ENCODE measurements around the gene CAMK1D.

DNA sequence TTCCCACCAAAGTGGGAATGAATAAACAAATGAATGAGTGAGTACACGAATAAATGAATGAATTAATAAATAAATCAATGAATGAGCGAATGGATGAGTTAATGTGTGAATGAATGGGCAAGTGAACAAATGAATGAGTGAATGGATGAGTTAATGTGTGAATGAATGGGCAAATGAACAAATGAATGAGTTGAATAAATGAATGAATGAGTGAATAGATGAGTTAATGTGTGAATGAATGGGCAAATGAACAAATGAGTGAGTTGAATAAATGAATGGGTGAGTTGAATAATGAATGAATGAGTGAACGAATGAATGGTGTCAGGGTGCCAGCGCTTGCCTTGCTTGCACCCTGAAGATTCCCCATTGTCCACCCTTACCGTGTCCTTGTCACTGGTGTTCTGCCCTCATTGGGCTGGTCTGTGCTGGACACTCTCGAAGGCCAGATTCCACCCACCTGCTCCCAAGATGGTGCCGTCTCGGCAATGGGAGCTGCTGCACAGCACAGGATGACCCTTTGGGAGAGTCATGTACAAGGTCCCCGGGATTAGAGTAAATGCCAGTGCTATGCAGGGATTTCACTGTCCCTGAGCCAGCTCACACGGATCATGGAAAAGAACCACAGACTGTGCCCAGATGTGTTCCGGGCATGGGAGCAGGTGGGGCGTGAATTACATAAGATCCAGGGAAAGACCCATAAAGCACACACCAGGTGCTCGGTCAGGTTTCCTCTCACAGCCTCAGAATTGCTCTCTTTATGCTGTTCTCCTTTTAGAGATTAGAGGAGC is 83.2 kb downstream of the CAMK1D start:
- TF ChIP-seq EZH2phosphoT487 (IDR thresholded peaks at IDR 0.05; ENCODE audit: borderline replicate concordance, low read depth) (no peak), TEAD4 (IDR thresholded peaks at IDR 0.05; ENCODE audit: borderline replicate concordance, insufficient read depth) (no peak), ELF1 (IDR thresholded peaks at IDR 0.05) (no peak), RAD21 (IDR thresholded peaks at IDR 0.05; ENCODE audit: low read length) (no peak), SIN3A (IDR thresholded peaks at IDR 0.05; ENCODE audit: borderline replicate concordance, low read depth, low read length) (no peak)
- TF ChIP-seq, protein P1, sequence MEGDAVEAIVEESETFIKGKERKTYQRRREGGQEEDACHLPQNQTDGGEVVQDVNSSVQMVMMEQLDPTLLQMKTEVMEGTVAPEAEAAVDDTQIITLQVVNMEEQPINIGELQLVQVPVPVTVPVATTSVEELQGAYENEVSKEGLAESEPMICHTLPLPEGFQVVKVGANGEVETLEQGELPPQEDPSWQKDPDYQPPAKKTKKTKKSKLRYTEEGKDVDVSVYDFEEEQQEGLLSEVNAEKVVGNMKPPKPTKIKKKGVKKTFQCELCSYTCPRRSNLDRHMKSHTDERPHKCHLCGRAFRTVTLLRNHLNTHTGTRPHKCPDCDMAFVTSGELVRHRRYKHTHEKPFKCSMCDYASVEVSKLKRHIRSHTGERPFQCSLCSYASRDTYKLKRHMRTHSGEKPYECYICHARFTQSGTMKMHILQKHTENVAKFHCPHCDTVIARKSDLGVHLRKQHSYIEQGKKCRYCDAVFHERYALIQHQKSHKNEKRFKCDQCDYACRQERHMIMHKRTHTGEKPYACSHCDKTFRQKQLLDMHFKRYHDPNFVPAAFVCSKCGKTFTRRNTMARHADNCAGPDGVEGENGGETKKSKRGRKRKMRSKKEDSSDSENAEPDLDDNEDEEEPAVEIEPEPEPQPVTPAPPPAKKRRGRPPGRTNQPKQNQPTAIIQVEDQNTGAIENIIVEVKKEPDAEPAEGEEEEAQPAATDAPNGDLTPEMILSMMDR (IDR thresholded peaks at IDR 0.05), result no peak

All from SK-N-SH (cell line).